ENCODE results near the gene ATP5F1D. TPM values are rescaled to one million over a fixed set of nuclear protein-coding genes. Genes with fewer than 3 reads are reported as not detected.
A peak's percentile ranks its signal among the peaks of the same experiment; 100 is the strongest.

The ATP5F1D gene
- total RNA-seq, 1 donor from 2014 or later, result 7.1 TPM

DNA sequence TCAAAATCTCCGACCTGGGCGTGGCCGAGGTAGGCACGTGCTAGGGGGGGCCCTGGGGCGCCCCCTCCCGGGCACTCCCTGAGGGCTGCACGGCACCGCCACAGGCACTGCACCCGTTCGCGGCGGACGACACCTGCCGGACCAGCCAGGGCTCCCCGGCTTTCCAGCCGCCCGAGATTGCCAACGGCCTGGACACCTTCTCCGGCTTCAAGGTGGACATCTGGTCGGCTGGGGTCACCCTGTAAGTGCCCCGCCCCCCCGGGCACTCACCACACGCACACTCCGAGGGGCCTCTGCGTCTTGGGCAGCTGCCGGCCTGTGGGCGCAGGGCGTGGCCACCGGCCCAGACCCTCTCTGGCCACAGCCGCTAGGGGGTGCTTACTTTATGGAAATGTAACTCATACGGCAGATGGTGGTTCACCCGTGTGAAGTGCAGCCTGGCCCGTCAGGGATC is 21.0 kb upstream of the ATP5F1D start:
- Histone ChIP-seq H4K20me1 (ENCODE audit: low read depth) (peaks cover 74% of the 10 kb centered on the region), H3K9me3 (ENCODE audit: low read depth) (no peaks in the 10 kb centered on the region), H3F3A (ENCODE audit: low read depth) (peaks cover 4% of the 10 kb centered on the region), H3K9ac (no peak overlapping the region), H3K4me1 (no peaks in the 10 kb centered on the region), H3K4me3 (no peak overlapping the region), H2AFZ (replicated peaks) (no peak overlapping the region), H3K4me2 (no peak overlapping the region), H3K36me3 (no peaks in the 10 kb centered on the region), H3K27ac (no peak overlapping the region), H3K27me3 (no peaks in the 10 kb centered on the region), H3K79me2 (ENCODE audit: low read depth) (peaks cover 39% of the 10 kb centered on the region)
- Mint-ChIP-seq H3K9me3 (no peaks in the 10 kb centered on the region), H3K27me3 (ENCODE audit: insufficient read depth, low read depth) (no peaks in the 10 kb centered on the region), H3K36me3 (no peaks in the 10 kb centered on the region), H3K27ac (no peak overlapping the region), H3K4me1 (peaks cover 13% of the 10 kb centered on the region), H3K4me3 (no peak overlapping the region)
- DNase-seq (ENCODE audit: low spot score), result no peak
- TF ChIP-seq EZH2 (IDR thresholded peaks at IDR 0.05) (no peak), EZH2phosphoT487 (IDR thresholded peaks at IDR 0.05) (no peak)
- TF ChIP-seq, protein P1, sequence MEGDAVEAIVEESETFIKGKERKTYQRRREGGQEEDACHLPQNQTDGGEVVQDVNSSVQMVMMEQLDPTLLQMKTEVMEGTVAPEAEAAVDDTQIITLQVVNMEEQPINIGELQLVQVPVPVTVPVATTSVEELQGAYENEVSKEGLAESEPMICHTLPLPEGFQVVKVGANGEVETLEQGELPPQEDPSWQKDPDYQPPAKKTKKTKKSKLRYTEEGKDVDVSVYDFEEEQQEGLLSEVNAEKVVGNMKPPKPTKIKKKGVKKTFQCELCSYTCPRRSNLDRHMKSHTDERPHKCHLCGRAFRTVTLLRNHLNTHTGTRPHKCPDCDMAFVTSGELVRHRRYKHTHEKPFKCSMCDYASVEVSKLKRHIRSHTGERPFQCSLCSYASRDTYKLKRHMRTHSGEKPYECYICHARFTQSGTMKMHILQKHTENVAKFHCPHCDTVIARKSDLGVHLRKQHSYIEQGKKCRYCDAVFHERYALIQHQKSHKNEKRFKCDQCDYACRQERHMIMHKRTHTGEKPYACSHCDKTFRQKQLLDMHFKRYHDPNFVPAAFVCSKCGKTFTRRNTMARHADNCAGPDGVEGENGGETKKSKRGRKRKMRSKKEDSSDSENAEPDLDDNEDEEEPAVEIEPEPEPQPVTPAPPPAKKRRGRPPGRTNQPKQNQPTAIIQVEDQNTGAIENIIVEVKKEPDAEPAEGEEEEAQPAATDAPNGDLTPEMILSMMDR (IDR thresholded peaks at IDR 0.05), result no peak

GRCh38 chr19:1220976-1221903 is 20.3 kb upstream of the ATP5F1D start:
- Histone ChIP-seq H3K27me3 (no peaks in the 10 kb centered on the region), H3K27ac (no peak overlapping the region), H4K20me1 (ENCODE audit: low read depth) (peaks cover 70% of the 10 kb centered on the region), H3F3A (ENCODE audit: low read depth) (peaks cover 4% of the 10 kb centered on the region), H3K4me2 (no peak overlapping the region), H3K4me1 (no peaks in the 10 kb centered on the region), H3K9ac (no peak overlapping the region), H3K79me2 (ENCODE audit: low read depth) (peaks cover 32% of the 10 kb centered on the region), H3K36me3 (no peaks in the 10 kb centered on the region), H3K4me3 (no peak overlapping the region), H2AFZ (replicated peaks) (no peak overlapping the region), H3K9me3 (ENCODE audit: low read depth) (no peaks in the 10 kb centered on the region)
- H3K36me3 Mint-ChIP-seq, result no peaks in the 10 kb centered on the region
- peak; percentile 75 for DNase-seq (ENCODE audit: low spot score)
- H3K4me3 Mint-ChIP-seq, result no peak overlapping the region
- TF ChIP-seq, protein P1 (IDR thresholded peaks at IDR 0.05), result peak; percentile 65
- no peak for TF ChIP-seq EZH2phosphoT487 (IDR thresholded peaks at IDR 0.05)
- H3K4me1 Mint-ChIP-seq, result peaks cover 9% of the 10 kb centered on the region
- H3K27me3 Mint-ChIP-seq (ENCODE audit: insufficient read depth, low read depth), result no peaks in the 10 kb centered on the region
- no peaks in the 10 kb centered on the region for H3K9me3 Mint-ChIP-seq
- no peak overlapping the region for H3K27ac Mint-ChIP-seq

DNA sequence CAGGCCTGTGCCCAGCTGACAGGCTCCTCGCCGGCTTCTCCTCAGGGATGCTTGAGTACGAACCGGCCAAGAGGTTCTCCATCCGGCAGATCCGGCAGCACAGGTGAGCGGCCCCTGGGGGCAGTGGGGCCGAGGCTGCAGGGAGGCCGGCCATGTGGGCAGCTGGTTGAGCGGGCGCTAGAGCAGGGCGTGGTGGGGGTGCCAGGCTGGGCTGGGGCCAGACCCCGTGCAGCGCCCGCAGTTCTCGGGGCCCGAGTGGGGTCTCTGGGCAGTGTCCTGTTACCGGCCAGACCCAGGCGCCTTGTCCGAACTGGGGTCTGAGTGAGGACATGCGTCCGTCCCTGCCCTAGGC is 19.7 kb upstream of the ATP5F1D start:
- peaks cover 25% of the 10 kb centered on the region for H3K79me2 ChIP-seq (ENCODE audit: low read depth)

More for the DNA sequence above, 19.7 kb upstream of the ATP5F1D start:
- Histone ChIP-seq H3K36me3 (no peaks in the 10 kb centered on the region), H2AFZ (replicated peaks) (no peak overlapping the region), H3K4me3 (no peak overlapping the region), H3K4me2 (no peak overlapping the region), H3F3A (ENCODE audit: low read depth) (peaks cover 4% of the 10 kb centered on the region), H3K4me1 (no peaks in the 10 kb centered on the region), H3K9ac (no peak overlapping the region), H3K27ac (no peak overlapping the region), H4K20me1 (ENCODE audit: low read depth) (peaks cover 63% of the 10 kb centered on the region), H3K9me3 (ENCODE audit: low read depth) (no peaks in the 10 kb centered on the region), H3K27me3 (no peaks in the 10 kb centered on the region)
- no peak overlapping the region for H3K27ac Mint-ChIP-seq
- H3K4me3 Mint-ChIP-seq, result no peak overlapping the region
- no peak for TF ChIP-seq EZH2 (IDR thresholded peaks at IDR 0.05)
- no peak for TF ChIP-seq EZH2phosphoT487 (IDR thresholded peaks at IDR 0.05)
- TF ChIP-seq, protein P1 (IDR thresholded peaks at IDR 0.05), result no peak
- no peaks in the 10 kb centered on the region for H3K27me3 Mint-ChIP-seq (ENCODE audit: insufficient read depth, low read depth)
- H3K4me1 Mint-ChIP-seq, result peaks cover 8% of the 10 kb centered on the region
- no peak for DNase-seq (ENCODE audit: low spot score)
- no peaks in the 10 kb centered on the region for H3K36me3 Mint-ChIP-seq
- no peaks in the 10 kb centered on the region for H3K9me3 Mint-ChIP-seq

Measured in neural progenitor cell (in vitro differentiated cells).